ENCODE data around the gene ZSCAN1.

The ZSCAN1 gene

GRCh38 chr19:58046856-58047255 lies 13.0 kb downstream of the ZSCAN1 start:
- in situ Hi-C loops (cut with HindIII; ENCODE audit: low sequenced_read_pairs): no loop called here
- no peak for TF ChIP-seq CTCF (IDR thresholded peaks at IDR 0.05; ENCODE audit: low read depth, low read length, missing control alignments)
- H3K4me3 ChIP-seq (ENCODE audit: low read depth, low read length): no peak overlapping the region
- DNase-seq (ENCODE audit: low read depth): no peak

GRCh38 chr19:58047672-58048071 lies 13.8 kb downstream of the ZSCAN1 start:
- in situ Hi-C loops (cut with HindIII; ENCODE audit: low sequenced_read_pairs): no loop called here
- H3K4me3 ChIP-seq (ENCODE audit: low read depth, low read length): no peak overlapping the region
- DNase-seq (ENCODE audit: low read depth): no peak
- TF ChIP-seq CTCF (IDR thresholded peaks at IDR 0.05; ENCODE audit: low read depth, low read length, missing control alignments): no peak

GRCh38 chr19:58052256-58052655 lies 18.4 kb downstream of the ZSCAN1 start:
- H3K4me3 ChIP-seq (ENCODE audit: low read depth, low read length): no peak overlapping the region
- DNase-seq (ENCODE audit: low read depth): no peak
- in situ Hi-C loops (cut with HindIII; ENCODE audit: low sequenced_read_pairs): no loop called here
- no peak for TF ChIP-seq CTCF (IDR thresholded peaks at IDR 0.05; ENCODE audit: low read depth, low read length, missing control alignments)

GRCh38 chr19:58053480-58054156 lies 19.8 kb downstream of the ZSCAN1 start:
- H3K4me3 ChIP-seq (ENCODE audit: low read depth, low read length): no peak overlapping the region
- DNase-seq (ENCODE audit: low read depth): no peak
- TF ChIP-seq CTCF (IDR thresholded peaks at IDR 0.05; ENCODE audit: low read depth, low read length, missing control alignments): no peak
- in situ Hi-C loops (cut with HindIII; ENCODE audit: low sequenced_read_pairs): no loop called here

- DNase-seq (ENCODE audit: low read depth): no peak
- peak overlapping the region; percentile 10 for H3K4me3 ChIP-seq (ENCODE audit: low read depth, low read length)
- no peak for TF ChIP-seq CTCF (IDR thresholded peaks at IDR 0.05; ENCODE audit: low read depth, low read length, missing control alignments)
- in situ Hi-C loops (cut with HindIII; ENCODE audit: low sequenced_read_pairs): no loop called here
These were observed 21.4 kb downstream of the ZSCAN1 start for GRCh38 chr19:58054901-58055874.

GRCh38 chr19:58056261-58056660 lies 22.4 kb downstream of the ZSCAN1 start:
- DNase-seq (ENCODE audit: low read depth): no peak
- in situ Hi-C loops (cut with HindIII; ENCODE audit: low sequenced_read_pairs): no loop called here
- no peak overlapping the region for H3K4me3 ChIP-seq (ENCODE audit: low read depth, low read length)
- TF ChIP-seq CTCF (IDR thresholded peaks at IDR 0.05; ENCODE audit: low read depth, low read length, missing control alignments): no peak

Data from astrocyte of the cerebellum (primary cell).